Right atrium auricular region (tissue), 2 donors: ENCODE measurements around the gene PYGB. TPM values are rescaled to one million over a fixed set of nuclear protein-coding genes. Genes with fewer than 3 reads are reported as not detected.

ENCODE experiments used
- DNase-seq: peaks from one replicate; pipeline ENCODE4 v3.0.0-alpha.2; 2019; ENCODE audit warnings: low spot score
- H3K27ac ChIP-seq, 2 donors: fragments of 200-600 bp; sonication (generic); 1 replicate in 1 of 2; 2 replicates in 1 of 2; pipeline ENCODE4 v1.5.1; 2016 to 2019
- H3K27me3 ChIP-seq, 2 donors: fragments of 200-600 bp; sonication (generic); one replicate each; pipeline versions ENCODE4 v1.5.1 to v1.6.0; 2017 to 2019
- H3K36me3 ChIP-seq: fragments of 200-600 bp; sonication (generic); one replicate; pipeline ENCODE4 v1.5.1; 2016
- H3K4me1 ChIP-seq, 2 donors: fragments of 200-600 bp; sonication (generic); one replicate each; pipeline versions ENCODE4 v1.5.1 to v1.6.0; 2017 to 2019
- H3K4me3 ChIP-seq, 2 donors: fragments of 200-600 bp; sonication (generic); 1 replicate in 1 of 2; 2 replicates in 1 of 2; pipeline ENCODE4 v1.5.1; 2017 to 2019; ENCODE audit warnings: mild to moderate bottlenecking in 1 of 2, moderate library complexity in 1 of 2
- H3K9me3 ChIP-seq, 2 donors: fragments of 200-600 bp; sonication (generic); one replicate each; pipeline ENCODE4 v1.5.1; 2019
- CTCF ChIP-seq, 2 donors: fragments of 200-600 bp; sonication (generic); IDR thresholded peaks; one replicate each; pipeline ENCODE4 v1.5.1; 2019; ENCODE audit warnings: antibody characterized with exemption in 2 of 2
- total RNA-seq, 2 donors: library from RNA; depleted of rRNA; stranded (reverse); fragments of >200 nt; gene quantifications; one replicate each; pipeline ENCODE4 v1.1.0, GENCODE V29; 2016

Gene PYGB
- total RNA-seq, 2 donors from 2014 or later: 145 to 174 TPM

DNA sequence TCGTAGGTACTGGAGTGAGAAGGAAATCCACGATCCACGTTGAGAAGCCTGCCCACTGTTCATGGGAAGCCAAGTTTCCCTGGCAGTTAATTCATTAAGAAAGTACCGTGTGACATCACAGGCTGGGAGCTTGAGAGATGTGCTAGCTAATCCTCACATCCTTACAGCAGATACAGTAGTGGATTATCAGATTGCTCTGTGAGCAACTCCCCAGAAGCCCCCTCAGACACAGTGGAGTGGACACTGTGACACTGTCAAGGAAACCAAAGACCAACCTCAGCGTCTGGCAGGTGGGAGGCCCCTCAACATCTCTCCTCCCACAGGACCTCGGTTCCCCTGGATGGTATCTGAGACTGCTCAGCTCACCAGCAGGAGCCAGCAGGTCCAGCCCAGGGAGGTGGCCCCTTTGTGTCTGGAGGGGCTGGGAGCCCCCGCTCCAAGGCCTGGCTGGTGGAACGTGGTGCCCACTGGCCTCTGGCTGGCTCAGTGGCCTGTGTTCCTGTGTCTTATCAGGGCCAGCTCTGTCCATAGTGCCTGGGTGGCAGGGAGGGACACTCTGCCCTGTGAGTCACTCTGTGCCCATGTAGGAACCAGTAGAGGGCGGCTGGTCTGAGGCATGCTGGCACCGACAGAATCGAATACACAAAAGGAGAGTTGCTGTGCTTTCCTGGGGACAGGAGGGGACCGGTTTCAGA lies 7.2 kb downstream of the PYGB start:
- no peaks in the 10 kb centered on the region for H3K9me3 ChIP-seq
- H3K36me3 ChIP-seq: peaks cover 21% of the 10 kb centered on the region
- no peaks in the 10 kb centered on the region for H3K27me3 ChIP-seq
- H3K4me3 ChIP-seq: no peak overlapping the region
- TF ChIP-seq CTCF (IDR thresholded peaks at IDR 0.05): no peak
- H3K27ac ChIP-seq: peak overlapping the region; percentile 96 to 97
- DNase-seq: peak; percentile 76
- peaks cover 0 to 88% of the 10 kb centered on the region in 2 donors for H3K4me1 ChIP-seq

DNA sequence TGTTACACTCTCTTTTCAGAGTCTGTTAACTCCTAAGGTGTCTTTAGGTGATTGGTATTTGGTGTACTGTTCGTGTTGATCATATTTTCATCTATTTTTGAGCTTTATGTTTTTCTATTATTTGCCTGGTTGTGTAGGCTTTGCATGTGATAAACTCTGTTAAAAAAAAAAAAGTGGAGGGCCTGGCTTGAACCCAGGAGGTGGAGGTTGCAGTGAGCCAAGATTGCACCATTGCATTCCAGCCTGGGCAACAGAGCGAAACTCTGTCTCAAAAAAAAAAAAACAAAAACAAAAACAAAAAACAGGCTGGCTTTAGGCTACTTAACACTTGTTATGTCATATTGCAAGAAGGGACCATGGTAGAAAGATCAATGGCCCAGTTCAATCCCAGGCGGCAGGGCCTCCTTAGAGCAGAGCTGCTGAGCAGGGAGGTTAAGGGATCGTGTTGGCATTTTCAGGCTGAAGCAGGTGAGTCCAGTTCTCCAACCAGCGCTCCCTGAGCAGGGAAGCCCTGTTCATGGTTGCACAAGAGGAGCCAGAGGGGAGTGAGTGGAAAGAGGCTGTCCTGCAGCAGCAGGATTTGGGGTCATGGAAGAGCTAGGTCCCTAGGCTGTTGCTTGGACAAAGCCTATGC lies 8.5 kb downstream of the PYGB start:
- Histone ChIP-seq H3K4me1 (peaks cover 0 to 76% of the 10 kb centered on the region in 2 donors), H3K4me3 (no peak overlapping the region), H3K27ac (peak overlapping the region; percentile 96 to 97), H3K9me3 (no peaks in the 10 kb centered on the region), H3K36me3 (peaks cover 32% of the 10 kb centered on the region), H3K27me3 (no peaks in the 10 kb centered on the region)
- TF ChIP-seq CTCF (IDR thresholded peaks at IDR 0.05): no peak
- DNase-seq: peak; percentile 57

DNA sequence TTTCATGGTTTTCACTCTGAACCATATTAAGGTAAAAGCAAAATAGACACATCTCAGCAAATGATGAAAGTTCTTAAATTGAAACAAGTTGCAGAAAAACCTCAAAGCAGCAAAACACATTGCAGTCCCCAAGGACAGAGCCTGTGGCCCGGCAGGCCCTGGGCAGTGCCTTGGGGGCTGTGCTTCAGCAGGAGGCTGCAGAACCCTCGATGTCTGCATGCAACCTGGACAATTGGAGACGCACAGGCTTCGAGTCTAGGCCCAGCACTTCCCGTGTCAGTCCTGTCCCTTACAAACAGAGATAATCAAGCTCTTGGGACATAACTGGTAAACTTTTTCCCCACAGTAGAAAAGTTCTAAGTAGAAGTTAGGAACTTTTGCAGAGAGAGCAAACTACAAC lies 9.2 kb downstream of the PYGB start:
- no peak for TF ChIP-seq CTCF (IDR thresholded peaks at IDR 0.05)
- no peaks in the 10 kb centered on the region for H3K27me3 ChIP-seq
- H3K27ac ChIP-seq: peak overlapping the region; percentile 96 to 97
- H3K9me3 ChIP-seq: no peaks in the 10 kb centered on the region
- peak; percentile 28 for DNase-seq
- no peak overlapping the region for H3K4me3 ChIP-seq
- peaks cover 40% of the 10 kb centered on the region for H3K36me3 ChIP-seq
- H3K4me1 ChIP-seq: peaks cover 0 to 69% of the 10 kb centered on the region in 2 donors

DNA sequence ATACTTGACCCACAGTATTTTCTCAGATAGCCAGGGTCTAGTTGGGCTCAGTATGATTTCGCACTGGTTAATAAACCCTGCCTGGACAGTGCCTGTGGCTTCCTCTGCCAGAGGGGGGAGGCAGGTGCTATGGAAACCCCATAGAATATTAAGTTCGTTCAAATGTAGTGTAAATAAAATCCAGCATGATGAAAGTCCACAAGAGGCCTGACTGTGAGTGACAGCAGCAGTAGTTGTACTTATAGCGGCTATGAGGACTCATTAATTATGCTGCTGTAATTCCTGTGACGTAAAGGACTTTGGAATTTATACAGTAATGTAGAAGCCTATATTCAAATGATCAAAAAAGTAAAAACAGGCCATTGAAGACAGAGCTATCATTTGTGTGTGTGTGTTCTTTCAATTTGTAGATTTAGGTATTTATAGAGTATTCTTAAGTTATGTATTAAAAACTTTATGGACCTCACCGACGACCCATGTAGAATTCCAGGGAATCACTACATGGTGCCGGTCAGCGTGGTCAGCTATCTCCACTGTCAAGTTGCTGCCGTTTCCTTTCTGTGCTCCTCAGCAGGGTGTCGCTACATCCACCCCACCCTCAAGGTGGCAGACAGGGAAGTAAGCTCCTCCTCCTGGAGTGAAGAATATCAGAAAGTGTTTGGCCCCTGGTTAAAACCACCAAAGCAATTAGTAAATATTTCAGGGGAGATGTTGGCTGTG lies 10.0 kb downstream of the PYGB start:
- Histone ChIP-seq H3K36me3 (peaks cover 34% of the 10 kb centered on the region), H3K4me3 (no peak overlapping the region), H3K27me3 (no peaks in the 10 kb centered on the region), H3K27ac (peak overlapping the region; percentile 47 to 97), H3K4me1 (peaks cover 0 to 61% of the 10 kb centered on the region in 2 donors), H3K9me3 (no peaks in the 10 kb centered on the region)
- TF ChIP-seq CTCF (IDR thresholded peaks at IDR 0.05): no peak
- DNase-seq: peak; percentile 38

DNA sequence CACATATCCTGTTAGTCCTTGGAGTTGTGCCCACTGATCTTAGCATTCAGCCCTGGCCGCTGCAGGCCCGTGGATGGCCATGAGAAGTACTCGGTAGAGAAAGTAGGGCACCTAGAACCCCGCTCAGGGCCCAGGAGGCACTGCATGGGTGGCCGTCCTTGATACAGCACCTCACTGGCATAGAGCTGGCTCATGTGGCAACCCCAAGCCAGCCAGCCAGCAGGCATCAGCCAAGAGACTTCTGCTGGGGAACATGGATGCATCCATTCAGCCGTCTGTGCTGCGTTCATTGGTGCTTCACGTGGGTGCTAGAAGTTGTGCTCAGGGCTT lies 10.6 kb downstream of the PYGB start:
- Histone ChIP-seq H3K36me3 (peaks cover 34% of the 10 kb centered on the region), H3K4me1 (peaks cover 0 to 56% of the 10 kb centered on the region in 2 donors), H3K4me3 (no peak overlapping the region), H3K27ac (peak overlapping the region; percentile 47 to 97), H3K27me3 (no peaks in the 10 kb centered on the region), H3K9me3 (no peaks in the 10 kb centered on the region)
- peak; percentile 49 for DNase-seq
- TF ChIP-seq CTCF (IDR thresholded peaks at IDR 0.05): no peak
